ENCODE results near the gene CDC14B. TPM values are rescaled to one million over a fixed set of nuclear protein-coding genes. Genes with fewer than 3 reads are reported as not detected.
A peak's percentile ranks its signal among the peaks of the same experiment; 100 is the strongest.

CDC14B gene
- total RNA-seq, 2 donors from 2014 or later: 12.7 to 17.3 TPM

DNA sequence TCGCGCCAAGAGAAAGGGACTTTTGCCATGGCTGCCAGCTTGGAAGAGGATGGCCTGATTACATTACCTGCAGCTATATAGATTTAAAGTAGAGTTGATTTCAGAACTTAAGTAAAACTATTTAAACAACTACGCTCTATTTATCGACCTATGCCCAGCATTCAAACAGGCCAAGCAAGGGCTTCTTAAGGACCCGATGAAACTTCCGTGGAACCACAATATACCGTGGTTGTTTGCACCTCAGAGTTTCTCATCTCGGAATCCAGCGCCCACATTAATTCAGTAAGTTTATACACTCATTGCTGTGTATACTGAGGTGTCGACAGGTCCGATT, 505 bp upstream of the CDC14B start:
- DNase-seq: no peak
- TF ChIP-seq, protein P1, sequence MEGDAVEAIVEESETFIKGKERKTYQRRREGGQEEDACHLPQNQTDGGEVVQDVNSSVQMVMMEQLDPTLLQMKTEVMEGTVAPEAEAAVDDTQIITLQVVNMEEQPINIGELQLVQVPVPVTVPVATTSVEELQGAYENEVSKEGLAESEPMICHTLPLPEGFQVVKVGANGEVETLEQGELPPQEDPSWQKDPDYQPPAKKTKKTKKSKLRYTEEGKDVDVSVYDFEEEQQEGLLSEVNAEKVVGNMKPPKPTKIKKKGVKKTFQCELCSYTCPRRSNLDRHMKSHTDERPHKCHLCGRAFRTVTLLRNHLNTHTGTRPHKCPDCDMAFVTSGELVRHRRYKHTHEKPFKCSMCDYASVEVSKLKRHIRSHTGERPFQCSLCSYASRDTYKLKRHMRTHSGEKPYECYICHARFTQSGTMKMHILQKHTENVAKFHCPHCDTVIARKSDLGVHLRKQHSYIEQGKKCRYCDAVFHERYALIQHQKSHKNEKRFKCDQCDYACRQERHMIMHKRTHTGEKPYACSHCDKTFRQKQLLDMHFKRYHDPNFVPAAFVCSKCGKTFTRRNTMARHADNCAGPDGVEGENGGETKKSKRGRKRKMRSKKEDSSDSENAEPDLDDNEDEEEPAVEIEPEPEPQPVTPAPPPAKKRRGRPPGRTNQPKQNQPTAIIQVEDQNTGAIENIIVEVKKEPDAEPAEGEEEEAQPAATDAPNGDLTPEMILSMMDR (IDR thresholded peaks at IDR 0.05): no peak
- no peaks in the 10 kb centered on the region for H3K9me3 ChIP-seq
- H3K4me1 ChIP-seq: no peaks in the 10 kb centered on the region
- peak overlapping the region; percentile 49 for H3K4me3 ChIP-seq
- H3K27ac ChIP-seq: peak overlapping the region; percentile 17
- H3K9ac ChIP-seq (ENCODE audit: low read depth in 2 of 2, low read length in 2 of 2): peak overlapping the region; percentile 14 to 44
- no peaks in the 10 kb centered on the region for H3K27me3 ChIP-seq
- intact Hi-C loops (cut with DNase I): no loop called here
- no peaks in the 10 kb centered on the region for H3K36me3 ChIP-seq

DNA sequence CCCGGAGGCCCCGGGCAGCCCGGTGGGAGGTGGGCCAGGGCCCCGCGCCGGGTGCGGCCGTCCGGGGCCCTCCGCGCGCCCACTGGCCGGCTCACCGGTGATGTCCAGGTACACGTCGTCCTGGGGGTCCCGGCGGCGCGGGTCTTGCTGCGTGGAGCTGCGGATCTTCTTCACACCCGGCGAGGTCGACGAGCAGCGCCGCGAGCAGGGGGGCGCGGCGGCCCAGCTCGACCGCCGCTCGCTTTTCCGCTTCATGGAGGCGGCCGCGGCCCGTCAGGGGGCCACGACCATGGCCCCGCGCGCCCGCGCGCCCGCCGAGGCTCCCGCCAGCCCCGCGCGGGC, 548 bp downstream of the CDC14B start:
- Histone ChIP-seq H3K4me1 (no peaks in the 10 kb centered on the region), H3K27ac (peak overlapping the region; percentile 37), H3K36me3 (no peaks in the 10 kb centered on the region), H3K9ac (ENCODE audit: low read depth in 2 of 2, low read length in 2 of 2) (peak overlapping the region; percentile 46 to 78), H3K4me3 (peak overlapping the region; percentile 79), H3K27me3 (no peaks in the 10 kb centered on the region), H3K9me3 (no peaks in the 10 kb centered on the region)
- no peak for DNase-seq
- intact Hi-C loops (cut with DNase I): loop anchor here (10.0 kb wide), 1 partner anchor 54 kb away; no protein-coding TSS in a partner anchor
- TF ChIP-seq, protein P1 (IDR thresholded peaks at IDR 0.05): no peak

DNA sequence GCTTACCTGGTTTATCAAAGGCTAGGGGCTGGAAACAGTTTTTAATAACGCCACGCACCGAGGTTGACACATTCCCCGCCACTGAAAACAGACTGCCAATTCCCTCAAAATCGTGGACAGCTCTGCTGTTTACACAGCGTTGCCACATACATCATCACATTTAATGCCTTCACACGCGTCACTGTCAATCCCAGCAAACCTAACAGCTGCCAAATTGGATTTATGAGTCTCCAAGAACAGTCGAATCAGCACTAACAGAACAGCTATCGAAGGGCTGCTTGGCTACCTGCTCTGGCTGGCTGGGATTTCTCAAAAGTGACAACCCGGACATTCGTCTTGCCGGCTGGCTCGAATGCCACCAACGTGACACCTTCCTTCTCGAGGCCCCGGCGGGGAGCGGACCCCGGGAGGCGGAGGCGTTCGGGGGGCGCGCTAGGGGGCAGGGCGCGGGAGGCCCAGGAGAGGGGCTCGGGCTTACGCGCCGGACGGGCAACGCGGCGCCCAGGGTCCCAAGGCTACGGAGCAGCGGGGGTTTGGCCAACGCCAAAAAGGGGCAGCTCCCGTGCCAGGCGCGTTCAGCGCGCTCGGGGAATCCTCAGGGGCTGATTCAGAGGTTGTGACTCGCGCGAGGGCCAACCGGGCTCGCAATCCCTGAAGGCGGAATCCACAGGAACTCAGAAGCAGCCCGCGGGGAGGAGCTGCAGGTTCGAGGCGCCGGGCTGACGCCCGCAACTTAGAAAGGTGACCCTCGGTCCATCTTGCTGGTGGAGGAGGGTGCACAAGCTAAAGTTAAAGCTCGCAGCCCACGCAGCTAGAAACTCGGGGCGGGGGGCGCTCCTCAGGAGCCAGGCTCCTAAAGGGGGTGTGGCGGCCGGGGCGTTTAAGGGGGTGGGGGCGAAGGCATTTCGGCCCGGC, 1.2 kb downstream of the CDC14B start:
- Histone ChIP-seq H3K4me3 (peak overlapping the region; percentile 79), H3K27ac (peak overlapping the region; percentile 37), H3K36me3 (no peaks in the 10 kb centered on the region), H3K4me1 (no peaks in the 10 kb centered on the region), H3K9me3 (no peaks in the 10 kb centered on the region), H3K27me3 (no peaks in the 10 kb centered on the region), H3K9ac (ENCODE audit: low read depth in 2 of 2, low read length in 2 of 2) (peak overlapping the region; percentile 46 to 78)
- DNase-seq: peak; percentile 37
- intact Hi-C loops (cut with DNase I): loop anchor here (10.0 kb wide), 1 partner anchor 54 kb away; no protein-coding TSS in a partner anchor
- TF ChIP-seq, protein P1 (IDR thresholded peaks at IDR 0.05): no peak

DNA sequence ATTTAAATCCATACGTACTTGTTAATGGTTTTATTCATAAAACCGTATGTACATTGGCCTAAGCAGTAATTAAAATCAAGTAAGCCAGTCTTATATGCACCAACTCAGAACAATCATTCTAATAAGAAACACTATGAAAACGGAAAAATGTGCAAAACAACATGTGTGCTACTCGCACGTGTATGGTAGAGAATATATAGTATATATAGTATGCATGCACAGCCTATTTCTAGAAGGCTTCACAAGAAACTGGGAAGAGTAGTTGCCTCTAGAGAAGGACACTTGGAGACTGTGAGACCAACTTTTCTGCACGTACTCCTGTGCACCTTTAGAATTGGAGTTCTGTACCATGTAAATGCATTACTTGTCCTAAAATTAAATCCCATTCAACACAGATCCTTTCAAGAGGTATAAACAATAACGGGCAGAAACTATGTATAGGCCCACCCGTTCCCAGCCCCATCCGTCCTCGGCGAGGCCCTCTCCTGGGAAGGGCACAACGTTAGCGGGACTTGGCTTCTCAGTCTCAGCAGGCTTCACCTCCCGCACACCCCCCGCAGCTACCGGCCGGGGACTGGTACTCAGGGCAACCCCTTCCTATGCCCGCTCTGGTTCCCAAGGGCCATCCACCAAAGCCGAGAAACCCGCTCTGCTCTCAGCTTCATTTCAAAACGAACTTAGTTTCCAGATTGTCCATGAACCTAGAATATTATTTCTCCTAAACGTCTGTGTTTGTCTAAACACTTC, 2.0 kb downstream of the CDC14B start:
- no peak overlapping the region for H3K9ac ChIP-seq (ENCODE audit: low read depth in 2 of 2, low read length in 2 of 2)
- TF ChIP-seq, protein P1 (IDR thresholded peaks at IDR 0.05): no peak

DNA sequence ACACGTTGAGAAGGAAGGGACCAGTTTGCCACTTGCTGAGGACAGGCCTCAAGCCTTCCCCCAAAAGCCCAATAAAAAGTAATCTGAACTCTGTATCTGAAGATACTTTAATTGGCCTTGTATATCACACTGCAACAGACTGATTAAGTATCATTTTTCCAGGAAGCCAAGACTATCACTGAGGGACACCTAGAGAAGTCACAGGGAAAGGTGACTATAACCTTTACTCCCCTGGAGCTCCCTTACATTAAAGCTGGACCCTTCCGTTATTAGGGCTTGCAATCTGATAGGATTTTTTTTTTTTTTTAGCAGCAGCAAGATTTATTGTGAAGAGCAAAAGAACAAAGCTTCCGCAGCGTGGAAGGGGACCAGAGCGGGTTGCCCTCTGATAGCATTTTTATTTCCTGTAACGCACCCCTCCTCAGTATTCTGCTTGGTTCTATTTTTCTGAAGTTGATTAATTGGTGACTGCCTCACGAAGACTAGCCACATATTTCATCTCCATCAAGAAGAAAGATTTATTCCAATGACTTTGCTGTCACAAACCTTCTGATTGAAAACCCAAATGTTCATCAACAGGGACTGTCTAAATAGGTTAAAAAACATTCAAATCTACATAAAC, 2.7 kb downstream of the CDC14B start:
- TF ChIP-seq, protein P1 (IDR thresholded peaks at IDR 0.05): no peak
- DNase-seq: no peak
- intact Hi-C loops (cut with DNase I): loop anchor here (10.0 kb wide), 1 partner anchor 52 kb away; no protein-coding TSS in a partner anchor
- Histone ChIP-seq H3K27ac (no peak overlapping the region), H3K27me3 (no peaks in the 10 kb centered on the region), H3K4me3 (no peak overlapping the region), H3K36me3 (no peaks in the 10 kb centered on the region), H3K9me3 (no peaks in the 10 kb centered on the region), H3K4me1 (no peaks in the 10 kb centered on the region), H3K9ac (ENCODE audit: low read depth in 2 of 2, low read length in 2 of 2) (no peak overlapping the region)

More for the DNA sequence above, 2.0 kb downstream of the CDC14B start:
- Histone ChIP-seq H3K9me3 (no peaks in the 10 kb centered on the region), H3K27me3 (no peaks in the 10 kb centered on the region), H3K27ac (no peak overlapping the region), H3K36me3 (no peaks in the 10 kb centered on the region), H3K4me1 (no peaks in the 10 kb centered on the region), H3K4me3 (no peak overlapping the region)
- DNase-seq: no peak
- intact Hi-C loops (cut with DNase I): loop anchor here (10.0 kb wide), 1 partner anchor 53 kb away; no protein-coding TSS in a partner anchor
